Common myeloid progenitor, CD34-positive (primary cell): ENCODE measurements around the gene PCCB. TPM values are rescaled to one million over a fixed set of nuclear protein-coding genes. Genes with fewer than 3 reads are reported as not detected.
"Not testable (repeated sequence)": the region's sequence is repeated elsewhere in the genome, so short reads cannot be mapped to it uniquely, and the experiment has no call there.

ENCODE experiments used
- CTCF ChIA-PET: fragments of 350-600 bp; sonication (Branson Sonifier 250); formaldehyde crosslinking; loops from one replicate; lab custom pipeline; 2021; ENCODE audit warnings: antibody characterized with exemption; lab: Charles Lee
- POLR2A ChIA-PET: fragments of 350-600 bp; sonication (Branson Sonifier 250); formaldehyde crosslinking; loops from one replicate; lab custom pipeline; 2021; ENCODE audit warnings: antibody characterized with exemption; lab: Charles Lee
- DNase-seq, 3 donors: peaks; one replicate each; pipeline versions ENCODE4 v3.0.0 to v3.0.0-alpha.2; 2013
- H3K27ac ChIP-seq, 2 experiments: 1 replicate in 1 of 2; 2 replicates in 1 of 2; pipeline ENCODE4 v1.7.0; 2013; ENCODE audit warnings: inconsistent platforms in 2 of 2, low read length in 2 of 2, mild to moderate bottlenecking in 2 of 2, low read depth in 1 of 2, moderate library complexity in 1 of 2; ENCODE audit not compliant: severe bottlenecking in 2 of 2, insufficient read depth in 1 of 2, poor library complexity in 1 of 2
- H3K27me3 ChIP-seq, 5 experiments: replicated peaks in 2 of 5; 1 replicate in 3 of 5; 2 replicates in 2 of 5; pipeline versions ENCODE4 v1.6.1 to v1.7.0; 2013; ENCODE audit warnings: low read length in 4 of 5, mild to moderate bottlenecking in 2 of 5, moderate library complexity in 2 of 5, inconsistent platforms in 1 of 5; ENCODE audit not compliant: insufficient read depth in 5 of 5, control insufficient read depth in 4 of 5
- H3K36me3 ChIP-seq, 4 experiments: 1 replicate in 2 of 4; 2 replicates in 2 of 4; pipeline versions ENCODE4 v1.6.1 to v1.7.0; 2013; ENCODE audit warnings: low read length in 3 of 4, control low read depth in 1 of 4, mild to moderate bottlenecking in 1 of 4; ENCODE audit not compliant: control insufficient read depth in 4 of 4, insufficient read depth in 4 of 4
- H3K4me1 ChIP-seq, 4 experiments: 1 replicate in 3 of 4; 2 replicates in 1 of 4; pipeline versions ENCODE4 v1.6.1 to v1.7.1; 2013; ENCODE audit warnings: low read length in 3 of 4, mild to moderate bottlenecking in 3 of 4, control low read depth in 1 of 4, inconsistent platforms in 1 of 4, moderate library complexity in 1 of 4; ENCODE audit not compliant: control insufficient read depth in 4 of 4, insufficient read depth in 4 of 4; ENCODE audit errors: control extremely low read depth in 1 of 4
- H3K4me3 ChIP-seq, 7 experiments: 1 replicate in 4 of 7; 2 replicates in 3 of 7; pipeline versions ENCODE4 v1.5.1 to v1.7.0; 2013; ENCODE audit warnings: mild to moderate bottlenecking in 7 of 7, low read length in 6 of 7, moderate library complexity in 6 of 7, inconsistent platforms in 2 of 7, low read depth in 2 of 7, control low read depth in 1 of 7; ENCODE audit not compliant: insufficient read depth in 4 of 7, control insufficient read depth in 1 of 7; ENCODE audit errors: extremely low read depth in 1 of 7
- H3K9me3 ChIP-seq, 5 experiments: 1 replicate in 4 of 5; 2 replicates in 1 of 5; pipeline versions ENCODE4 v1.6.1 to v1.7.1; 2013; ENCODE audit warnings: low read length in 4 of 5, mild to moderate bottlenecking in 2 of 5, inconsistent platforms in 1 of 5, low read depth in 1 of 5, moderate library complexity in 1 of 5; ENCODE audit not compliant: control insufficient read depth in 4 of 5, insufficient read depth in 2 of 5; ENCODE audit errors: control extremely low read depth in 1 of 5
- WGBS: methylation state at CpG from one replicate; pipeline ENCODE4 v1.1.5; 2013; ENCODE audit not compliant: insufficient coverage; 5-methylcytosine and 5-hydroxymethylcytosine counted together
- polyA plus RNA-seq: library from polyadenylated mRNA; unstranded; fragments of 120-200 nt; gene quantifications from one replicate; pipeline ENCODE4 v1.2.1, GENCODE V29; 2013

Gene PCCB
- polyA plus RNA-seq = 36.7 TPM

DNA sequence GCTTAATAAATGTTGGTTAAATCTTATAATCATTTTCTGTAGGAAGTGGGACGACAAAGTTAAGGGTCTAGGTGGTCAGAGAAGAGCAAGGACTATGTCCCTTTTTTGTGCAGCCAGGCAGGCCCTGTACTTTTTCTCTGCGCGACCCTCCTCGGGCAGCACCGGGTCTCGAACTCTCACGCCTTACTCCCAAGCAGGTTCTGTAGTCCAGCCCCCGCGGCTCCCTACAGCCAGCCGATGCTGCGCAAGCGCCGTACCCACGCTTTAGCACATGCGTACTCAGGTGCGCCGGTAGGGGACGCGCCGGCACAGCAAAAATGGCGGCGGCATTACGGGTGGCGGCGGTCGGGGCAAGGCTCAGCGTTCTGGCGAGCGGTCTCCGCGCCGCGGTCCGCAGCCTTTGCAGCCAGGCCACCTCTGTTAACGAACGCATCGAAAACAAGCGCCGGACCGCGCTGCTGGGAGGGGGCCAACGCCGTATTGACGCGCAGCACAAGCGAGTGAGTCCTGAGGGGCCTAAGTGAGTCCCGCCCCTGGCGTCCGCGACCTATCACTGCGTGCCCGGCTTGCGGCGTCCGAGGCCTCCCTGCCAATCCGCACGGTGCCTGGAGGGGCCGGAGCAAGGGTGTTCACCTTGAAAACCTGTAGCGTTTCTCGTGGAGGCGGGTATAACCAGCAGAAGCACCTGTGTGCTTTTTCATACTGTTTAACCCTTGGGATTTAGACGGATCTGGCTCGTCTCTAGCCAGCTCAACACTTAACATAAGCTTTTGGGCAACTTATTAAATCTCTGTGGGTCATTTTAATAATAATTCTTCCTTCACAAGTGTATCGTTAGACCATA is at the start of gene PCCB:
Gene PCCB, plus strand, starts transcription at position 282 of the 844 bp plus-strand sequence. Its CDS starts 36 bp downstream, at position 318.
- ChIA-PET CTCF (interaction anchor here (0.7 to 2.4 kb wide), 9 partner anchors 10 to 179 kb away, joined by 3 to 10 read pairs (median 4); partner anchors contain the start of gene MSL2), POLR2A (interaction anchor here (0.6 to 2.3 kb wide), 4 partner anchors 55 to 147 kb away, joined by 3 to 13 read pairs (median 4); partner anchors contain the start of gene MSL2)
- Histone ChIP-seq H3K36me3 (peaks cover 0 to 2% (median 0%) of the 10 kb centered on the region in 4 experiments), H3K9me3 (no peaks in the 10 kb centered on the region), H3K4me1 (peaks cover 10 to 26% (median 23%) of the 10 kb centered on the region in 4 experiments), H3K27ac (peak within 1 kb of the TSS; percentile 58 to 85), H3K4me3 (peak within 1 kb of the TSS; percentile 46 to 80 (median 71)), H3K27me3 (no peaks in the 10 kb centered on the region)
- under 1% methylated on average over 62 of the region's 64 CpGs for WGBS
- DNase-seq = peak; percentile 94 to 95 (median 95)

DNA sequence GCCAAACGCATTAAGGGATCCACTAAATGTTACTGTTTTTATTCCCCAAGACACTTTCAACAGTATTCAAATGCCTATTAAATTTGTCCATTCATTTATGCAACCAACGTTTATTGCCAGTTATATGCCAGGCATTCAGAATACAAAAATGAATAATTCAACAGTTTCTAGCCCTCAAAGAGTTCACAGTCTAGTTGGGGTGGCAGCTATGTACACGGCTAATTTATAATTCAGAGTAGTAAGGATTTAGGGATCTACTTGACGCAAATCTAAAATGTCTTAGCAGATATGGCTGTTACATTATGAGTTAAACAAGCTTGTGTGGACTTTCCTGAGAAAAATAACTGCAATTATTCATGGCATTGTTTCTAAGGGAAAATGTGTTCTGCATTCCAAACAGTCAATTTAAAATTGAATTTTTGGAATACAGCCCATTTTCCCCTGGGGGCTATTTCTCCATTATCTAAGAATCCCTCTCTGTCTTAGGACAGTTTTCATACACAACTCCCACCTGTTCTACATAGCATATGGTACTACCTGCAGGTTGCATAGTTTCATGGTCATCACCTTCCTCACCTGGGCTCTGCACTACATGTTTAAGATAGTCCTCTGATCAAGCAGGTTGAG is 42.5 kb upstream of the PCCB start:
- no peaks in the 10 kb centered on the region for H3K4me1 ChIP-seq
- H3K36me3 ChIP-seq = no peaks in the 10 kb centered on the region
- no peak for DNase-seq
- no peak overlapping the region for H3K4me3 ChIP-seq
- H3K27me3 ChIP-seq = no peaks in the 10 kb centered on the region
- ChIA-PET CTCF (no interaction called here), POLR2A (no interaction called here)
- WGBS = 97% methylated on average over 3 of the region's 4 CpGs
- no peaks in the 10 kb centered on the region for H3K9me3 ChIP-seq
- H3K27ac ChIP-seq = no peak overlapping the region

DNA sequence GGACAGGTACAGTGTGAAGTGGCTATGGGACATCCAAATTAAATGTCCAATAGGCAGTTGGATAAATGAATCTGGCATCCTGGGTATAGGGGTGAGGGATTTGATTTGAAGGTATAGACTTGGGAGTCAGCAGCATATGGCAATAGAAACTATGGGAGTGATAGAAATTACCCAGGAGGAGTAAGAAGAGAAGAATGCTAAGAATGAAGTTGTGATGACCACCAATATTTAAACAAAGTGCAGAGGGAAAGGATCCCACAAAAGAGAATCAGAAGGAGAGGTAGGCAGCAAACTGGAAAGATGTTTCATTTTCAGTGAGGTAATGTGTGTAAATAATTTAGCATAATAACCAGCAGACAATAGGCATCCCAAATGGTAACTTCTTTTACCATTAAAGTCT is 40.2 kb upstream of the PCCB start:
- Histone ChIP-seq H3K27ac (no peak overlapping the region), H3K4me1 (no peaks in the 10 kb centered on the region), H3K4me3 (no peak overlapping the region), H3K9me3 (no peaks in the 10 kb centered on the region), H3K36me3 (no peaks in the 10 kb centered on the region), H3K27me3 (no peaks in the 10 kb centered on the region)
- CTCF ChIA-PET = no interaction called here
- DNase-seq = no peak
- POLR2A ChIA-PET = no interaction called here

DNA sequence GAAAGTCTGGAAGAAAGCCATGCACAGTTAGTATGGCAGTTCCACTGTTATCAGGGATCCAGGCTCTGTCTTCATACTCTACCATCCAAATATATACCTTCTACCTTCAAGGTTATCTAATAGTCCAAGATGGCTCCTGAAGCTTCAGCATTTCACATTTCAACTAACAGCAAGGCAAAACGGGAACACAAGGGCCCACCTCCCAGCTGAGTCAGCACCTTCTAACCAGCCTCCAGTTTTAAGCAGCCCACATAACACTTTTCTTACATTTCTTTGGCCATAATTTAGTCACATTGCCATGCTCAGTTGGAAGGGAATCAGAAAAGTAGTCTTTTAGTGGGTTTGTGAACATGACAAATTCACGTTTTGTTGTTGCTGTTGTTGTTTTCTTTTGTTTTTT is 38.6 kb upstream of the PCCB start:
- H3K4me3 ChIP-seq = no peak overlapping the region
- no peak for DNase-seq
- no peaks in the 10 kb centered on the region for H3K27me3 ChIP-seq
- no peaks in the 10 kb centered on the region for H3K4me1 ChIP-seq
- POLR2A ChIA-PET = no interaction called here
- CTCF ChIA-PET = interaction anchor here (1.3 kb wide), 1 partner anchor 134 kb away, joined by 3 read pairs; no protein-coding TSS in a partner anchor
- WGBS = 100% methylated on average over 1 of the region's 2 CpGs
- H3K36me3 ChIP-seq = no peaks in the 10 kb centered on the region
- H3K27ac ChIP-seq = no peak overlapping the region
- no peaks in the 10 kb centered on the region for H3K9me3 ChIP-seq

DNA sequence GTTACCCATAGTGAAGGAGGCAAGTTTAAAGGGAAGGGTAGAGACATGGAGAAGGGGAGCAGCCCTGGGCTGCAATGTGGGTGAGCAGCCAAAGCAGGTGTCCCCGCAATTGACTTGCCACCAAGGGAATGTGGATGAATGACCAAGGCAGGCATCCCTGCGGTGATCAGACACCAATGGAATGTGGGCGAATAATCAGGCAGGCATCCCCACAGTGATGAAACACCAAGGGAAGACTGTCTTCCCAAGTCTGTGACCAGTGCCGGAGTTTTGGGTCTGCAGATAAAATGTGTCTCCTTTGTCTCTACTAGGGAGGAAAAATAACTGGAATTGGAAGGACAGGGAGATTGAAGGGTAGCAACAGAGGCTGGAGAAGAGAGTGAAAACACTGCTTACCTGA is 27.4 kb upstream of the PCCB start:
- CTCF ChIA-PET, H3K4me3 ChIP-seq, H3K36me3 ChIP-seq, H3K27ac ChIP-seq, H3K4me1 ChIP-seq, POLR2A ChIA-PET, DNase-seq, H3K27me3 ChIP-seq, H3K9me3 ChIP-seq: not testable (repeated sequence)
- WGBS = 100% methylated on average over 4 of the region's 4 CpGs

DNA sequence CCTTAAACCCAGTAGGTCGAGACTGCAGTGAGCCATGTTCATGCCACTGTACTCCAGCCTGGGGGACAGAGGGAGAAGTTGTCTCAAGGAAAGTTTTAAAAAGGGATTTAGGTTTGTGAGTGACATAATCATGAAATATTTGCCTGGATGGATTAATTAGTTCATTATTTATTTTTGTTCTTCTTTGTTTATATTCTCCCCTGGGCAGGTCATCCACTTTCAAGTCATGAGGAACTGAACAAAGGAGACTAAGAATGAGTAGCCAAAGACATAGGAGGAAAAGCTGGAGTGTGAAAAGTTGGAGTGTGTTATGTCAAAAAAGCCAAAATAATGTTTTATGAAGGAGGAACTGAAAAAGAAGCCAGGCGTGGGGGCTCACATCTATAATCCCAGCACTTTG is 17.7 kb upstream of the PCCB start:
- no peak overlapping the region for H3K27ac ChIP-seq
- no peaks in the 10 kb centered on the region for H3K9me3 ChIP-seq
- ChIA-PET POLR2A (no interaction called here), CTCF (interaction anchor here (1.7 kb wide), 1 partner anchor 8 kb away, joined by 6 read pairs; no protein-coding TSS in a partner anchor)
- H3K27me3 ChIP-seq = no peaks in the 10 kb centered on the region
- H3K4me1 ChIP-seq = no peaks in the 10 kb centered on the region
- no peaks in the 10 kb centered on the region for H3K36me3 ChIP-seq
- DNase-seq = no peak
- no peak overlapping the region for H3K4me3 ChIP-seq
- 92% methylated on average over 1 of the region's 2 CpGs for WGBS

DNA sequence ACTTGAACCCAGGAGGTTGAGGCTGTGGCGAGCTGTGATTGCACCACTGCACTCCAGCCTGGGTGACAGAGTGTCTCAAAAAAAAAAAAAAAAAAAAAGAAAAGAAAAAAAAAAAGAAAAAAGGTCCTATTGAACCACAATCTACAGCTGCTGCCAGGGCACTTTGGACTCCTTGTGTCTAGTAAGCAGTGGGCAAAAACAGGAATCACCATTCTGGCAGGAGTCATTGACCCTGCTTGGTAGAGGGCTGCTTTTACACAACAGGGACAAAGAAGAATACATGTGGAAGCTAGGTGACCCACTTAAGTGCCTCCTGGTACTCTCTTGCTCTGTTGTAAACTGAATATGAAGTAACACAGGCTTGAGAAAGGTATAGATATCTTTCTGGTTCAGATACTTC is 14.6 kb upstream of the PCCB start:
- Histone ChIP-seq H3K4me3 (no peak overlapping the region), H3K36me3 (no peaks in the 10 kb centered on the region), H3K9me3 (no peaks in the 10 kb centered on the region), H3K27me3 (no peaks in the 10 kb centered on the region), H3K4me1 (no peaks in the 10 kb centered on the region), H3K27ac (no peak overlapping the region)
- POLR2A ChIA-PET = interaction anchor here (0.7 kb wide), 1 partner anchor 38 kb away, joined by 4 read pairs; no protein-coding TSS in a partner anchor
- CTCF ChIA-PET = no interaction called here
- WGBS = no CpG with 5 or more reads among the region's 1 CpG
- no peak for DNase-seq
